Mononuclear cell (primary cell): ENCODE measurements around the gene CKLF. TPM values are rescaled to one million over a fixed set of nuclear protein-coding genes. Genes with fewer than 3 reads are reported as not detected.
"Not testable (repeated sequence)": the region's sequence is repeated elsewhere in the genome, so short reads cannot be mapped to it uniquely, and the experiment has no call there.

Source experiments
- H3K27me3 ChIP-seq: 2 replicates; pipeline ENCODE4 v1.6.0; 2011; ENCODE audit warnings: low read length, control low read depth; ENCODE audit not compliant: insufficient read depth
- H3K4me1 ChIP-seq: 2 replicates; pipeline ENCODE4 v1.5.1; 2011; ENCODE audit warnings: mild to moderate bottlenecking, low read length, control low read depth; ENCODE audit not compliant: insufficient read depth
- H3K4me3 ChIP-seq: 2 replicates; pipeline ENCODE4 v1.5.1; 2011; ENCODE audit warnings: mild to moderate bottlenecking, low read length, moderate library complexity
- H3K9me3 ChIP-seq: 2 replicates; pipeline ENCODE4 v1.5.1; 2011; ENCODE audit warnings: low read depth, mild to moderate bottlenecking, control low read depth, low read length
- total RNA-seq: library from RNA; depleted of rRNA; stranded (reverse); fragments of >200 nt; gene quantifications from one replicate; pipeline ENCODE4 v1.2.3, GENCODE V29; 2012

Gene CKLF
- total RNA-seq, 1 donor: 28.4 TPM

DNA sequence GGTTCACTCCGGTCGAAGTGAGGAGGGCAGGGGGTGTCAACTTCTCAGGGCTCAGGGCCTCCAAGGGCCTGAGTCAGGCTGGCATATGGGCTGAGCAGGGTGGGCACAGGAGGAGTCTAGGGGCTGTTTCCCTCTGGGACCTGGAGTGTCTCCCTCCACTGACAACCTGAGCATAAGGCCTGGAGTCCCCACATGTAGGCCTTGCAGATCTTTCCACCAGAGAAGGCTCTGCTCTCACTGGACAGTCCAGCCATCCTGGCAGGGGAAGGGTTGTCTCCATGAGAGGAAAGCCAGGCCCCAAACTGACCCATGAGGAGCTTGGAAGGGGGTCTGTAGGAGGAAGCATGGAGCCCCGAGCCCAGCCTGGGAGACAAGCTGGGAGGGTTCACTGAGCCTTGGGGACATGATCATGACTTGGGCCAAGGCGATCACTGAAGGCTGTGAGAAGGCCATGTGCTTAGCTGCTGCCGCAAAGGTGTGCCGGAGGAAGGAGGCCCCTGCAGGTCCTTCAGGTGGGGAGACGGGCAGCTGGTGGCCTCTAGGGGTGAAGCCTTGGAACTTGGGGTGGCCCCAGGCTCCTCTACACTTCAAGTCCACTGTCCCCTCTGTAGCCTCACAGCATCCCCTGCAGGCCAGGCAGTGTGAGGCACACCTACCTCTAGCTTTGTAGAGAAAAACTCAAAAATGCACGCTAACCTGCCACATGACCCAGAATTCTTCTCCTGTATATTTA lies 36.8 kb downstream of the CKLF start:
- H3K9me3 ChIP-seq: no peaks in the 10 kb centered on the region
- peaks cover 63% of the 10 kb centered on the region for H3K4me1 ChIP-seq
- H3K4me3 ChIP-seq: no peak overlapping the region
- no peaks in the 10 kb centered on the region for H3K27me3 ChIP-seq

DNA sequence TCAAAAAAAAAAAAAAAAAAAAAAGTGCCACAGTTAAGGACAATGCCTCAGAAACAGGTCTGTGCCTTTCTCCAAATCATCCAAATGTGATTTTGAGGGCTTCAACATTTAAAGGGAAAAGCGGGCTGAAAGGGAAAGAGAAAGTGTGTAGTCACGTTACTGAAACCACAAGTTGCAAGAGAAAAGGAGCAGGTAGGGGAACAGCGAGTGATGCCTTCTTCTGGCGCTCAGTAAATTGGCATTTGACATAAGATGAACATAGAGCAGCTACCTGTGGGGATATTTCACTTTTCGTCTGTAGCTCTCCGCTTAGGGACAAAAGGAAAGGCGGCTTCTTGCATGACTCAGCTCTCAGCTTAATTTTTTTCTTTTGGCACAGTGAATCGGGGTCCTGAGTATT lies 37.9 kb downstream of the CKLF start:
- Histone ChIP-seq H3K4me1 (peaks cover 61% of the 10 kb centered on the region), H3K27me3 (no peaks in the 10 kb centered on the region), H3K4me3 (peak overlapping the region; percentile 12), H3K9me3 (no peaks in the 10 kb centered on the region)

DNA sequence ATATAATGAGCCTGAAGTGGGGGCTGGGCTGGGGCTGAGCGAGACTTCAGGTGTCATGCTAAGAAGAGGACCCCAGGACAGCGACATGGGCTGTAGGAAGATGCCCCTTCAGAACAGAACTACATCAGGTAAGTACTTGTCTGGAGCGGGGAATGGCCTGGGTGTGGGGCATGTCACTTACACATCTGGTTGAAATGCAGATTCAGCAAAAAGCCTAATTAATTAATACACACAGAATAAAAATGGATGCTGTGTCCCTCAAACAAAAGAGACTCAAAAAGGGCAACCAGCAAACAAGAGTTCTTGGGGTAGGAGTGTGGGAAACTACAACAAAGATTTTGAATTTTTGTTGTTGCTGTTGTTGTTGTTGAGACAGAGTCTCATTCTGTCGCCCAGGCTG lies 38.6 kb downstream of the CKLF start:
- Histone ChIP-seq H3K27me3 (no peaks in the 10 kb centered on the region), H3K9me3 (no peaks in the 10 kb centered on the region), H3K4me1 (peaks cover 54% of the 10 kb centered on the region), H3K4me3 (no peak overlapping the region)

DNA sequence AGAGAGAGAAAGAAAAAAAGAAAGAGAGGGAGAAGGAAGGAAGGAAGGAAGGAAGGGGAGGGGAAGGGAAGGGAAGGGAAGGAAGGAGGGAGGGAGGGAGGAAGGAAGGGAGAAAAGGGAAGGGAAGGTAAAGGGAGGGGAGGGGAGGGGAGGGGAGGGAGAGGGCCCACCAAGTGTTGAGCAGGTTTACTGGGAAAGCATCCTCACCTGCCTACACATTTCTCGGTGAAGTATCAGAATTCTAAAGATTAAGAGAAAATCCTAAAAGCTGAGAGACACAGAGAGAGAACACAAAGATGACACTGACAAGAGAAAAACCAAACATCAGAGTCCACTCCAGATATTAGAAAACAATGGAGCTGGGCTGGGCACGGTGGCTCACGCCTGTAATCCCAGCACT lies 39.9 kb downstream of the CKLF start:
- H3K9me3 ChIP-seq: no peaks in the 10 kb centered on the region
- no peaks in the 10 kb centered on the region for H3K27me3 ChIP-seq
- peaks cover 41% of the 10 kb centered on the region for H3K4me1 ChIP-seq
- H3K4me3 ChIP-seq: no peak overlapping the region

DNA sequence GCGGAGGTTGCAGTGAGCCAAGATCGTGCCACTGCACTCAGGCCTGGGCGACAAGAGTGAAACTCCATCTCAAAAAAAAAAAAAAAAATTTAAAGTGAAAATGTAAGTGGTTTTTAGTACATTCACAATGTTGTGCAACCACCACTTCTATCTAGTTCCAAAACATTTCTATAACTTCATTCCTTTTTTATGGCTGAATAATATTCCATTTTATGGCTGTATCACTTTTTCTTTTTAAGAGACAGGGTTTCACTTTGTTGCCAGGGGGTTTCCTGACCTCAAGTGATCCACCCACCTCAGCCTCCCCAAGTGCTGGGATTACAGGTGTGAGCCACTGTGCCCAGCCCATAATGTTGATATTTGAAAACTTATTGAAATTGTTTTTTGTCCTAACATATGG lies 40.4 kb downstream of the CKLF start:
- Histone ChIP-seq H3K9me3 (no peaks in the 10 kb centered on the region), H3K4me3 (no peak overlapping the region), H3K27me3 (no peaks in the 10 kb centered on the region), H3K4me1 (peaks cover 36% of the 10 kb centered on the region)

DNA sequence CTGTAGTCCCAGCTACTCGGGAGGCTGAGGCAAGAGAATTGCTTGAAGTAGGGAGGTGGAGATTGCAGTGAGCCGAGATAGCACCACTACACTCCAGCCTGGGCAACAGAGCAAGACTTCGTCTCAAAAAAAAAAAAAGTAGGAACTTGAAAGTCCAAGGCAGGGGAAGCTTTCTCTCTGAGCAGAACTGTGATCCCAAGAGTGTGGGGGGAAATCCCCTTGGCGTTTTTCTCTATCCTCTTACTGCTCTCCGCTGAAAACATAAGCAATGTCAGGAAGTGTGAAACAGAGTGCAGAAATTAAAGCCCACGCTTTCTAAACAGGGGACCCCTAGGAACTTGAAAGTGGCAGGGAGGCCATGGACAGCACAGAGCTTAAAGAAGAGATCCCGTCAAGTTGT lies 42.4 kb downstream of the CKLF start:
- Histone ChIP-seq H3K27me3 (no peaks in the 10 kb centered on the region), H3K9me3 (no peaks in the 10 kb centered on the region), H3K4me1 (peaks cover 22% of the 10 kb centered on the region), H3K4me3 (no peak overlapping the region)

DNA sequence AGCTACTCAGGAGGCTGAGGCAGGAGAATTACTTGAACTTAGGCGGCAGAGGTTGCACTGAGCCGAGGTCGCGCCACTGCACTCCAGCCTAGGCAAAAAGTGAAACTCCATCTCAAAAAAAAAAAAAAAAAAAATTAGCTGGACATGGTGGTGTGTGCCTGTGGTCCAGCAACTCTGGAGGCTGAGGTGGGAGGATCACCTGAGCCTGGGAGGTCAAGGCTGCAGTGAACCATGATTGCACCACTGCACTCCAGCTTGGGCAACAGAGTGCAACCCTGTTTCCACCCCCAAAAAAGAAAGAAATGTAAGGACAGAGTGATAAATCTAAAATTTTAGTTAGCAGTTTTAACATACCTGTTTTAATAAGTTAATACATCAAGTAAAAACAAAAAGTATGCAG lies 44.2 kb downstream of the CKLF start:
- H3K27me3 ChIP-seq, H3K4me1 ChIP-seq: not testable (repeated sequence)

DNA sequence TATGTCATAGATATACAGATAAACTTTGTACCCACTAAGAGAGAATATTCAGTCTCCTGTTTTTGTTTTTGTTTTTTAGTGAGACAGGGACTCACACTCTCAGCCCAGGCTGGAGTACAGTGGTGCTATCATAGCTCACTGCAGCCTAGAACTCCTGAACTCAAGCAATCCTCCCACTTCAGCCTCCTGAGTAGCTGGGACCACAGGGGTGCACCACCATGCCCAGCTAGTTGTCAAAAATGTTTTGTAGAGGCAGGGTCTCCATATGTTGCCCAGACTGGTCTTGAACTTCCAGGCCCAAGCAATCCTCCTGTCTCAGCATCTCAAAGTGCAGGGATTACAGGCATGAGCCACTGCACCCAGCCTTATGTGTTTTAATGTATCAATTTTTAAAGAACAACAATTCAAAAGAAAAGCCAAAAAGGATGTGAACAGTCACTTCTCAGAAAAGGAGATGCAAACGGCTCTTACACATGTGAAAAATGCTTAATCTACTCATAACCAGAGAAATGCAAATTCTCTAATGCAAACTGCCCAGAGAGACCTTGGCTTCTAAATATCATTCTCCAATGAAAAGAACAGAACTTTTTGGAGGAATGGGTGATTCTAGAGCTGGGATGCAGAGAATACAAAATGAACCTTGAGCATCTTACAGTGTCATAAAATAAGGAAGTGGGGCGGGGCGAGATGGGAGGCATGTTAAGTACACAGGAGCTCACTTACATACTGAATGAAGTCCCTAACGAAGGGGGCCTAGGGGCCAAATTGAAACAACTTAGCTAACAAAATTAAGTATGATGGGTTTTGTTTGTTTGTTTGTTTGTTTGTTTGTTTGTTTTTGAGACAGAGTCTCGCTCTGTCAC lies 44.8 kb downstream of the CKLF start:
- Histone ChIP-seq H3K27me3 (no peaks in the 10 kb centered on the region), H3K9me3 (no peaks in the 10 kb centered on the region), H3K4me3 (no peak overlapping the region), H3K4me1 (peaks cover 9% of the 10 kb centered on the region)

More for the DNA sequence above, 44.2 kb downstream of the CKLF start:
- H3K4me3 ChIP-seq, H3K9me3 ChIP-seq: not testable (repeated sequence)

DNA sequence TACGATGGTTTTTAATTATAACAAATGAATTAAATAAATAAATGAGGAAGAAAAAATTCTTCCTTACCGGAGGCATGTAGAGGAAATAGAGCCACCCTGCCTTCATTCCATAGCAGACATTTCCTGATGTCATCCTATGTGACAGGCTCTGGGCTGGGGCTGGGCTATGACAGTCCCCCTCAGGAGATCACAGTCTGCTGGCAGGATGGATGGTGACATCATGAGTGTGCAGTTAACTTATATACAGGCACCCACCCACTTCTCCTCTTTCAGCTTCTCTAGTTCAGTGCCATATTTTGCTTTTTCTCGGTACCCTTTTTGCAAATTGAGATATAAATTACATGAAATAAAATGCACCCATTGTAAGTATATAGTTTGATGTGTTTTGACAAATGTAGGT lies 45.7 kb downstream of the CKLF start:
- no peaks in the 10 kb centered on the region for H3K27me3 ChIP-seq
- peaks cover 9% of the 10 kb centered on the region for H3K4me1 ChIP-seq
- H3K4me3 ChIP-seq: no peak overlapping the region
- no peaks in the 10 kb centered on the region for H3K9me3 ChIP-seq

DNA sequence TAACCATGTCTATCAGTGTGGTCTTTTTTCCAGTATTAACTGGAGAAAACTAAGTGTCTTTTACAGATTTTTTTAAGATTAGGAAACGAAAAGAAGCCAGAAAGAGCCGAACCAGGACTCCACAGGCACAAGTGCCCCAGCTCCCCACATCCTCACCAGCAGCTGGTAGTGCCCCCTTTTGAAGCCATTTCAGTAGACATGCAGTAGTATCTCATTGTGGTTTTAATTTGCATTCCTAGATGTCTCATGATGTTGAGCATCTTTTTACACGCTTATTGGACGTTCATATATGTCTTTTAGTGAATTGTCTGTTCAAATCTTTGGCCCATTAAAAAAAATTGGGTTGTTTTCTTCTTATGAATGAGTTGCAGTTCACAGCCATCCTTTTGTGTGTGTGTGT lies 47.4 kb downstream of the CKLF start:
- Histone ChIP-seq H3K9me3 (no peaks in the 10 kb centered on the region), H3K27me3 (no peaks in the 10 kb centered on the region), H3K4me1 (peaks cover 13% of the 10 kb centered on the region), H3K4me3 (no peak overlapping the region)

DNA sequence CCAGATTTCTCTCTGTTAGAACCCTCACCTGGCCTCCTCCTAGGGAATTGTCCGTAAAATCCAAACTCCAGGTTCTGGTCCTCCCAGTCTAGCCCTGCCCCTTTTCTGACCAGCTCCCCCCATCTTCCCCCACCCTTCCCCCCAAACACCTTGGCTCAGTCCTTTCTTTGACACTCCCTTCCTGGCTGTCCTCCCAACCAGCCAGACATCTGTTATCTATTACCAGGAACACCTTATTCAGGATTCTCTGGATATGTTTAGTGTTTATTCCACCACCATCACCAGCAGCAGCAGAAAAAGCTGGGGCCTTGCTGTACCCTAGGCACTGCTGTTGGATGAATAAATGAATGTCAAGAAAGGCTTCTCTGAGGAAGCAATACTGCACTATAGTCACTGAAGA lies 48.1 kb downstream of the CKLF start:
- H3K27me3 ChIP-seq: no peaks in the 10 kb centered on the region
- no peaks in the 10 kb centered on the region for H3K9me3 ChIP-seq
- no peak overlapping the region for H3K4me3 ChIP-seq
- peaks cover 9% of the 10 kb centered on the region for H3K4me1 ChIP-seq

DNA sequence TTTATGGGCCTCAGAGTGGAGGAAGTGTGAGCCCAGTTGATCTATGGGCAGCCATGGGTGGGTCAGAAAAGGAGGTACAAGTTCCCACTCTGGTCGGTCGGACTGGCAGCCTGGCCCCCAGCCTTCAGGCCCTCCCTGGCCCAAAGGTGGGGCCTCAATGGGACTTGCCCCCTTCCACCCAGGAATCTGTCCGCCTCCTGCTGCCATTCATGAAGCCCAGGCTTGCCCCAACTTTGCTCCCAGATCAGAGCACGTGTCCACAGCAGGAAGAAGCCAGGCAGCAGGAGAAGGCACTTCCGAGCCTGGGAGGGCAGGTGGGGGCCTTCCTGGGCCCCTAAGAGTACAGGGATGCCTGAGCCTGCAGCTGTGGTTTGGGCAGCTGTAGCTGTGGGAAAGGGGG lies 49.1 kb downstream of the CKLF start:
- H3K27me3 ChIP-seq: no peaks in the 10 kb centered on the region
- H3K4me1 ChIP-seq: peaks cover 19% of the 10 kb centered on the region
- no peaks in the 10 kb centered on the region for H3K9me3 ChIP-seq
- no peak overlapping the region for H3K4me3 ChIP-seq

DNA sequence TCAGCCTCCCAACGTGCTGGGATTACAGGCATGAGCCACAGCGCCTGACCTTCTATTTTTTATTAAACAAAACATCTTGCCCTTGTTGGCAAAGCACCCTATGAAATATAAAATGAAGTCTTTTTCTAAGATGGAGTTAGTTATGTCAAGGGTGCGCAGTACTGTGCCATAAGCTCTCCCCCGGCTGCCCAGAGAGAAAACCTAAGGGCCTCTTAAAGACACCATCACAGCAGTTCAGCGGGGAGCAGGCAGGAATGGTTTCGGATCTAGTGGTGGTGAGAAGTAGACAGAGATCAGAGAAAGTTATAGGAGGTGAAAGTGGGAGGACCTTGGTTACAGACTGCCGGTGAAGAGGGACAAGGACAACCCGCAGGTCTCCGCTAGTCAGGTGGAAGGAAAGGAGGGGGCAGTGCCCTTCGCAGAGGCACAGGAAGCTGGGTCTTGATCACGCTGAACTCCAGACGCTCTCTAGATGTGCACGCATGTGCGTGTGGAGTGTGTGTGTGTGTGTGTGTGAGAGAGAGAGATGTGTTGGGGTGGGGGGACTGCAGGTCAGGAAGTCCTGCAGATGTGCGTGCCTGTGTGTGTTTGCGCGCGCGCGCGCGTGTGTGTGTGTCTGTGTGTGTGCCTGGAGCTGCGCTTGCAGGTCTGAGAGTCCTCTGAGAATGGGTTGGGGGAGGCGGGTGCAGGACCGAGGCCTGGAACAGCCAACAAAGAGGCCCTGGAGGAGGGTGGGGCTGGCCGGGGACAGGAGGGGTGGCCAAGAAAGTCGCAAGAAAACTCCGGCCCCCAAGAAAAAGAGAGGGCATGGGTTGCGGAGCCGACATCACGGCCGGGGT lies 51.4 kb downstream of the CKLF start:
- Histone ChIP-seq H3K27me3 (no peaks in the 10 kb centered on the region), H3K4me1 (peaks cover 42% of the 10 kb centered on the region), H3K4me3 (peak overlapping the region; percentile 47)

DNA sequence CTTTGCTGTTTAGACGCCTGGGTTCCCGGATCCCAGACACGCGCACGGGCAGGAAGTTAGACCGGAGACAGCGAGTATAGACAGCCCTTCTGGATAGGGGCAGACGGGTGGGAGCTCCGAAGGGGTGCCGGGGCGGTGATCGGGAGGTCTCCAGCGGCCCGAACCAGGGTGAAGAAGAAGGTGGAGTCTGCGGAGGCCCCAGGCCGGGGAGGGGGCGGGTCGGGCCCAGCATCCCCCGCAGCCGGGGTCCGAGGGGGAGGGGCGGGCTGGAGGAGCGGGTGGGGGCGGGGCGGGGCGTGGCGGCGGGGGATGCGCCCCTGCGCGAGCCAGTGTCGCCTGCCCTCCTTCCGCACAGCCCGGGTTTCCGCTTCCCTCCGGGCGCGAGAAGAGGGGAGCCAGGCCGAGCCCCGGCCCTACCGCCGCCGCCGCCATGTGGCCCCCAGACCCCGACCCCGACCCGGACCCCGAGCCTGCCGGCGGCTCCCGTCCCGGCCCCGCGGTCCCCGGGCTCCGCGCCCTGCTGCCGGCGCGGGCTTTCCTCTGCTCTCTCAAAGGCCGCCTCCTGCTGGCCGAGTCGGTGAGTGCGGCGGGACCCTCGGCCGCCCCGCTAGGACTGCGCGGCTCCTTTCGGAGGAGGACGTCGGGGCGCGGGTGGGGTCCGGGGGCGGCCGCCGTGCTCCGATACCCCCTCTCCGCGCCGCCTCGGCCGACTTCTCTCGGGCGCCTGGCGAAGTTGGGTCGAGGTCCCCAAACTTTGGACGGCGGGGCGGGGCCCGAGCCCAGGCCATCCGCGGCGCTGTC lies 52.2 kb downstream of the CKLF start, which contains the start of gene CMTM3:
CMTM3 (plus strand) TSS at position 329 of the 801 bp plus-strand sequence; CDS start at position 431, 102 bp downstream.
- Histone ChIP-seq H3K27me3 (no peaks in the 10 kb centered on the region), H3K9me3 (no peaks in the 10 kb centered on the region), H3K4me1 (peaks cover 44% of the 10 kb centered on the region), H3K4me3 (peak within 1 kb of the TSS; percentile 62)

More for the DNA sequence above, 51.4 kb downstream of the CKLF start:
- no peaks in the 10 kb centered on the region for H3K9me3 ChIP-seq
